ENCODE measurements around the gene SLC7A4.
"Not testable (repeated sequence)": the region's sequence is repeated elsewhere in the genome, so short reads cannot be mapped to it uniquely, and the experiment has no call there.

The SLC7A4 gene

DNA sequence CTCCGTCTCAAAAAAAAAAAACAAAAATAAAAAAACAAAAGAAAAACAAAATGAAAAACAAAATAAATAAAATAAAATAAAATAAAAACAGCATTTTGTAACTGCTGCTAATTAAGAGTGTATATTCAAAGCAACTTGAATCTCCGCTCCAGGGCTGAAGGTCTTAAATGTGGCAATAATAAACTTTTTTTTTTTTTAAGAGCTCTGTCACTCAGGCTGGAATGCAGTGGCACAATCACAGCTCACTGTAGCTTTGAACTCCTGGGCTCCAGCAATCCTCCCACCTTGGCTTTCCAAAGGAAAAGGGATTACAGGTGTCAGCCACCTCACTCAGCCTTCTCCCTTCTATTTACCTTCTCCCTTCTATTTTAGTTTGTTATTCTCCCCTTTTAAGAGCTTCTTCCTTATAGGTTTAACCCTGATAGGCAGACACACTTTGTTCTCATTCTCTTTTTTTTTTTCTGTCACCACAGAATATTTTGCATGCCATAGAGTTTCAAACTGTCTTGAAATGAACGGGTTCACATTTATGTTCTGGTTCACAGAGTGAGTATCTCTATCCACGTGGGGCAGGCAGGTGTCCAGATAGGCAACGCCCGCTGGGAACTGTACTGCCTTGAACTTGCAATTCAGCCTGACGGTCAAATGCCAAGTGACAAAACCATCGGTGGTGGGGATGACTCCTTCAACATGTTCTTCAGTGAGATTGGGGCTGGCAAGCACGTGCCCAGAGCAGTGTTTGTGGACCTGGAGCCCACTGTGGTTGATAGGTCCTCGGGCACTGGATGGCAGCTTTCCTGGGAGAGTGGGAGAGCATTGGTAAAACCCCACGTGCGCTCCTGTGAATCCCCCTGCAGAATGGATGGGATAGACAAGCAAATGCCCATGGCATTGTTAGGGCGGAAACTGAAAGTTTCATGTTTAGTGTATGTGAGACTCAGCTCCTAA lies 32.8 kb upstream of the SLC7A4 start:
- DNase-seq (ENCODE audit: low spot score): no peak

- DNase-seq (ENCODE audit: low spot score): not testable (repeated sequence)
These were observed 32.1 kb upstream of the SLC7A4 start for GRCh38 chr22:21064425-21064824.

- DNase-seq (ENCODE audit: low spot score): not testable (repeated sequence)
These were observed 29.4 kb upstream of the SLC7A4 start for GRCh38 chr22:21061660-21062321.

- DNase-seq (ENCODE audit: low spot score): not testable (repeated sequence)
These were observed 28.0 kb upstream of the SLC7A4 start for GRCh38 chr22:21060363-21060762.

DNA sequence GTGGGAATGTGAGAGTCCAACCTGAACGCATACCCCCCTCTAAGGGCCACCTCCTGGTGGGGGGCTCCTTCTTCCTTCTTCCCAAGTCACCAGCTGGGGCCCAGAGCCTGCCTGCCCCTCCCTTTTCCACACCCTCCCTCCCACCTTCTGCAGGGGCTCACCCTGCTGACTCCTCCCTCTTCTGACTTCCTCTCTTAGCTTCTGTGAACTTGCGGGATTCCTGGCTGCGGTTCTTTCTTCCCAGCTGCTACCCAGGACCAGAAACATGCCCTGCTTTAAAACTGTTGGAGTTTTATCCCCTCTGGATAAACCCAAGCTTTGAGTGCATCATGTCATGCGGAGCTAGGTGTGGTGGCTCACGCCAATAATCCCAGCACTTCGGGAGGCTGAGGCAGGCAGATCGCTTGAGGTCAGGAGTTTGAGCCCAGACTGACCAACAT lies 23.5 kb upstream of the SLC7A4 start:
- no peak for DNase-seq (ENCODE audit: low spot score)

DNA sequence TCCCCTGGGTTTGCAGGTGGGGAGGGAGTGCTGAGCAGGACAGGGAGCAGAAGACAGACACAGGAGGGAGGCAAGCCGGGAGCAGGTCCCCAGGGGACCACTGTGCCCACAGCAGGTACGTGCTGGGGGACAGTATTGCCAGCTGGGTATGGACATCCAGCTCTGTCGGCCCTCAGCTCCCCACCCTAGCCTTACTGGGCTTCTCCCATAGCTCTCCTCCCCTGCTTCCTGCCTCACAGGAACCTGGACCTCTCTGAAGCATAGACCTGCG lies 23.1 kb upstream of the SLC7A4 start:
- no peak for DNase-seq (ENCODE audit: low spot score)

GRCh38 chr22:21054714-21055563 lies 22.6 kb upstream of the SLC7A4 start:
- DNase-seq (ENCODE audit: low spot score): no peak

- no peak for DNase-seq (ENCODE audit: low spot score)
These were observed 21.8 kb upstream of the SLC7A4 start for GRCh38 chr22:21054046-21054713.

DNA sequence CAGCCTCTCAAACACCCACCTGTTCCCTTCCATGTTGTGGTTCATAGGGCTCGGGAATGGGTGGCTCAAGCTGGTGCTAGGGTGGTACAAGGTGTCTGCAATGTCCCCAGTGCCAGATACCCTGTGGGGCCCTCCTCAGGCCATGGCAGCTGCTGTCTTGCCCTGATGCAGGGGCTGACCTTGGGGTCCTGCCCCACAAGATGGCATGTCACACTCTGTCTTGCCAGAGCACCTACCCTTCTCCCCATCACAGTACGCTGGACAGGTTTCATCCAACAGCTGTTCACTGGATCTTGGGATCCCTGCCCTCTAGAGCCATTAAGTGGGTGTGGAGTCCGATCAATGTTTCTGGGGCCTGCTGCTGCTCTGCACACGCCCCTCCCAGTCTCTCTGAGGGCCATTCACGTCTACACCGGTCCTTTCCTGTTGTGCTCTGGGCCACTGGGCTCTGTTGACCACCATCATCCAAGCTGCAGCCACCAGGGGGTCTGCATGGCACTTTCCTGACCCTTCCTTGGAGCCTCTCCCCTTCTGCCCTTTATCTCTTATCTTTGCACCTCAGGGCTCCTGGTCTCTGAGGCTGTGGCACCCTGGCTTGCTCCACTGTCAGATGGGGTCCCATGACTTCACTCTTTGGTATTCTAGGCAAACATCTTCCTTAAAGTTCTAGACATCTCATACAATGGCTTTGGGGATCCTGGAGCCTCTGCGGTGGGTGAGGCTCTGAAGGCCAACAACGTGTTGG lies 20.5 kb upstream of the SLC7A4 start:
- no peak for DNase-seq (ENCODE audit: low spot score)

GRCh38 chr22:21051831-21052400 lies 19.6 kb upstream of the SLC7A4 start:
- DNase-seq (ENCODE audit: low spot score): no peak

DNA sequence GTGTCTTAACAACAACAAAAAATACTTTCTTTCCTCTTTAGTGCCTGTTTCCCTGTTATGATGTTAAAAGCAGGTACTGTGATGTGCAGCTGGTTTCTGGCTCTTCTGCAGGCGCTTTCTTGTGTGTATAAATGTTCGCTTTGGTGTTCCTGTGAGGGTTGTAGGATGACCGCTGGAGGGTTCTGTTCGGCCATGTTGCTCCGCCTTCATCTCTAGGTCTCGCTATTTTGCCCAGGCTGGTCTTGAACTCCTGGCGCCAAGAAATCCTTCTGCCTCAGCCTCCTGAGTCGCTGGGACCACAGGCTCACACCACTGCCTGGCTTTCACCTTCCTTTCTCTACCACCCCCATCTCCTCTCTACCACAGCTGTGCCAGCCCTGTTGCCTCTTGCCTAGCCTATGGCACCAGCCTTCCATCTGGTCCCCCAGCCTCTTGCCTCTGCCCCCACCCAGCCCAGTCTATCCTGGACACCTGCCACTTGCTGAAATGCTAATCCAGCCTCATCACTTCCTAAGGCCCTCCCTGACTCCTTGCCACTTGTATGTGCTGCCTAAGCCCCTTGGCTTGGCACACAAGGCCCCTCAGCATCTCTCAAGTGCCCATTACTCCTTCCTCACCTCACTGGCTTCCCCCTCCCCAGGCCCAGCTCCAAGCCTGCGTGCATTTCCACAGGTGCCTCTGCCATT lies 18.9 kb upstream of the SLC7A4 start:
- DNase-seq (ENCODE audit: low spot score): no peak

- DNase-seq (ENCODE audit: low spot score): not testable (repeated sequence)
These were observed 16.6 kb upstream of the SLC7A4 start for GRCh38 chr22:21048965-21049364.

GRCh38 chr22:21048448-21048847 lies 16.1 kb upstream of the SLC7A4 start:
- not testable (repeated sequence) for DNase-seq (ENCODE audit: low spot score)

GRCh38 chr22:21047730-21048129 lies 15.4 kb upstream of the SLC7A4 start:
- no peak for DNase-seq (ENCODE audit: low spot score)

DNA sequence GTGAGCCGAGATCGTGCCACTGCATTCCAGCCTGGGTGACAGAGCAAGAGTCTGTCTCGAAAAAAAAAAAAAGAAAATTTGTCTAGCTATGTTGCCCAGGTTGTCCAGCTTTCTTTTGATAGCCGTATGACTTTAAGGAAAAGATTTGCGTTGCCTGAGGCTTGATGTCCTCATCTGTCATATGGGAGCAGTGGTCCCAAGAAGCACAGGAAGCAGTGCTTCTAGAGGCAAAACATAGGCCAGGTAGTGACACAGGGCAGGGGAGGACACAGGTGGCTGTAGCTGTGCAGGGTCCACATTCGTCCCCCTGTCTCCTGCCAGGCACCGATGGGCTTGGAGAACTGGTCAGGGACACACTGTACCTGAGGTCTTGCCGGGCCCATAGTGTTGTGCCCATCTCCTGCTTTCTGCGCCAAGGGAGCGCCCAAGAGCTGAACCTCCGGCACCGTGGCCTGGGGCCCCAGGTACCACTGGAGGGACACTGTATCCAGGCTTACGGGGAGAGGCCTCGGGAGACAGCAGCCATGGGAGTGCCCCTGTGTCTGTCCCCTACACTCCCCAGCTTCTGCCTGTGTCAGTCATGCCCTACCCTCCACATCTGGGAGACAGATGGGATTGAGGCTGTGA lies 14.8 kb upstream of the SLC7A4 start:
- DNase-seq (ENCODE audit: low spot score): no peak

DNA sequence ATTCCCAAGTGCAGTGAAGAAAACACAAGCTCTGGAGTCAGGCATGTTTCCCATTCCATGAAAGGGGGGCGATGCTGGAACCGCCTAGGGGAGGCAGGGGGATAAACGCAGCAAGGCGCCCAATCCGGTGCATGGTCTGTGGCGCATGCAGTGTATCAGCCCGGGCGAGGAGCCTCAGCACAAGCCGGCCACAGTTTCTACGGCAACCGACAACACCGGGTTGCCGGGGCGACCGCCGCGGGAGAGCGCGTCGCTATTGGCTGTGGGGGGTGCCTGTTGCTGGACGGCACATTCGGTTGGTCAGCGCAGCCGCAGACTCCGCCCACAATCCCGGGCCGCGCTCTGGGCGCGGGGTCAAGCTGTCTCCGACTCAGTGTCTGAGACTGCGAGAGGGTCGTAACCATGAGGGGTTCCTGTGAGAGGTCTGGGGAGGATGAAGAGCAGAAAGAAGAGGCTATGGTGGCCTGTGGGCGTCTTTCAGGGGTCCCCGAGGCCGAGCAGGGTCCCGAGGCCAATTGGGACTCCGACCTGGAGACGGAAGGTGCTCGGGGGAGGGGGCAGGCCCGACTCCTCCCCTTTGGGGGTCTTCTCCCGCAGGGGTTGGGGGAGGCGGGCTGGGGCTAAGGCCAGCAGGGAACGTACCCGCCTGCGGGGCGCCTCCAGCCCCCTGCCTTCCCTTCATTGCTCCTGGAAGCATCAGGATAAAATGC lies 13.4 kb upstream of the SLC7A4 start, which contains the start of gene LRRC74B:
TSS of gene LRRC74B (plus strand) at position 362 of the 710 bp plus-strand sequence. CDS start at position 403, 41 bp downstream.
- DNase-seq (ENCODE audit: low spot score): peak; percentile 79

- DNase-seq (ENCODE audit: low spot score): no peak
These were observed 12.7 kb upstream of the SLC7A4 start for GRCh38 chr22:21044931-21045584.

GRCh38 chr22:21043860-21044535 lies 11.6 kb upstream of the SLC7A4 start:
- DNase-seq (ENCODE audit: low spot score): no peak
